Measurements from ENCODE around the gene HOXA2. TPM values are rescaled to one million over a fixed set of nuclear protein-coding genes. Genes with fewer than 3 reads are reported as not detected.

Gene HOXA2
- total and polyA plus RNA-seq, 2 of the 13 experiments (the other 11 are each of a cell fraction or from before 2014, with no cell fraction given), result 0.22 to 0.29 TPM

DNA sequence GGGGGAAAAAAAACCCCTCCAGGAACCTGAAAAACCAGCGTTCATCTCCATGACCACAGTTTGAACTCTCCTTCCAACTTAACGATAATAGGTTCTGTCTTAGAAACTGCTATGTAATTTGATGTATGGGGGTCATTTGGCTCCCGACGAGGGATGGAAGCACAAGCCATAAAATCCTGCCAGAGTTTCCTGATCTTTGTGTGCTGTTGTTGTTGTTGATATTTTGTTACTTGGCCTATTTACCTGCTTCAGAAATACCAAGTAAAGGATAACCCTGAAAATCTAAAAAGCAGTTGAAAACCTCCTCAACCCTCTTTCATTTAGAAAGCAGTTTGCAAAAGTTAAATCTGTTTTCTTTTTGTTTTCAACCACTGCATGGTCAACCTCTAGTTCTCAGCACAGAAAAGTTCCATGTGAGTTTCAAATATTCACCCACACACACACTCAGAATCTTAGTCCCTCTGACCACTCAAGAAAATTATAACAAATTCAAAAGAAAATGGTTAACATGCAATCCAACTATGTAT lies 9.3 kb upstream of the HOXA2 start:
- peaks cover 12% of the 10 kb centered on the region for H3K79me2 ChIP-seq (ENCODE audit: insufficient read depth, low read length)
- FAIRE-seq (no peak), DNase-seq (ENCODE audit: low spot score) (no peak), ATAC-seq (no peak)
- H3K27ac ChIP-seq (ENCODE audit: extremely low read length, insufficient read depth, low read length), result no peak overlapping the region
- no peak overlapping the region for H3K9ac ChIP-seq (ENCODE audit: insufficient read depth, low read depth, low read length)
- whole genome bisulfite sequencing (ENCODE audit: low lambda C conversion rate), result 95% methylated on average over 4 of the region's 4 CpGs
- peaks cover 2 to 12% of the 10 kb centered on the region in 2 experiments; a peak in 2 of 5 replicates for H3K36me3 ChIP-seq (replicated peaks in 1 of 2; ENCODE audit: control insufficient read depth in 1 of 2, insufficient read depth in 2 of 2, low read length in 2 of 2)
- no peak for TF ChIP-seq NFIC (IDR thresholded peaks at IDR 0.05; ENCODE audit: low read length)
- no peak for TF ChIP-seq ZBTB1 (CRISPR knock-in tag; IDR thresholded peaks at IDR 0.05; ENCODE audit: borderline replicate concordance)
- H3K4me1 ChIP-seq (ENCODE audit: insufficient read depth, low read length), result peaks cover 12% of the 10 kb centered on the region; the same call in 1 of the 2 replicates
- no peak overlapping the region for H3K4me3 ChIP-seq (replicated peaks in 1 of 3; ENCODE audit: insufficient read depth in 1 of 3, low read depth in 2 of 3, low read length in 3 of 3)
- no peak overlapping the region for H3K4me2 ChIP-seq (ENCODE audit: low read depth, low read length)
- H3K27me3 ChIP-seq (ENCODE audit: control insufficient read depth in 1 of 2, insufficient read depth in 2 of 2, low read length in 2 of 2), result no peaks in the 10 kb centered on the region
- intact Hi-C loops (cut with micrococcal nuclease; ENCODE audit: unreplicated experiment), result no loop called here
- ChIA-PET CTCF (ENCODE audit: low intra/inter-chr PET ratio, low total read pairs) (no interaction called here), POLR2A (interaction anchor here (3.8 kb wide), 1 partner anchor 9 kb away, joined by 55 read pairs; no protein-coding TSS in a partner anchor)
- in situ Hi-C loops (cut with HindIII; ENCODE audit: extremely low pct_ligation_motif_present, low pct_unique_long_range_greater_than_20kb), result no loop called here
- peaks cover 5% of the 10 kb centered on the region; the same call in 1 of the 2 replicates for H4K20me1 ChIP-seq (ENCODE audit: insufficient read depth, low read length)
- no peaks in the 10 kb centered on the region for H3K9me3 ChIP-seq (ENCODE audit: low read length)
- no peak overlapping the region for H2AFZ ChIP-seq (ENCODE audit: low read length)
- BruUV-seq (replicated peaks), result TSS peak; percentile 16

DNA sequence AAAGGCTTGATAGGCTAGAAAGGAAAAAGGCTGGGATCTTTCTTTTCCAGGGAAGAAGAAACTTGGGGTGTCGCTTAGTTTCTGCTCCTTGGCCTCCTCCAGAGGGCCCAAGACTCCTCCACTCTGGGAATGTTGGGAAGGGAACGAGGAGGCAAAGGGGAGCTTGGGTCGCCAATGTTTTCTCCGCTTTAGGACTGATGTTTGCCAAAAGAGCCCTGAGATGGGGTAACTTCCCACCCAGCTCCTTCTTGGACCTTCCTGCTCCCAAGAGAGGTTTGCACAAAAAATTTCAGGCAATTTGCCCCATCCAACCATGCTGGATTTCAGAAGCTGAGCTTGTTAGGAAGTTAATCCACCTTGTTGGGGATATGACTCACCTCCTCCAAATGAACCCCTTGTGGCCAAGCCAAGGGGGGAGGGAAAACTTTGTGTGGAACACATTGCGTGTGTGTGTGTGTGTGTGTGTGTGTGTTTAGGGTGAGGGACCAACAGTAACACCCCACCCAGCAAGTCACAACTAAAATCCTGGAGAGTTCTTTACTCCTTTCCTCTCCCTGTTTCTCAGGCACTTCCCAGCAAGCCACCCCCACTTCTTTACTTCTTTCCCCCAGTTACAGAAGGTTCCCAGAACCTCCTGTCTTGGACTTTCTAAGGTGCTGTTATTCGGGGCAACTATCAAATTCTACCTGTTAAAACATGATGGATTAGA lies 8.7 kb upstream of the HOXA2 start:
- Histone ChIP-seq H3K4me3 (replicated peaks in 1 of 3; ENCODE audit: insufficient read depth in 1 of 3, low read depth in 2 of 3, low read length in 3 of 3) (no peak overlapping the region), H3K9me3 (ENCODE audit: low read length) (no peaks in the 10 kb centered on the region), H3K9ac (ENCODE audit: insufficient read depth, low read depth, low read length) (no peak overlapping the region), H3K79me2 (ENCODE audit: insufficient read depth, low read length) (peaks cover 12% of the 10 kb centered on the region), H2AFZ (ENCODE audit: low read length) (no peak overlapping the region), H3K4me2 (ENCODE audit: low read depth, low read length) (no peak overlapping the region), H3K27ac (ENCODE audit: extremely low read length, insufficient read depth, low read length) (no peak overlapping the region), H3K36me3 (replicated peaks in 1 of 2; ENCODE audit: control insufficient read depth in 1 of 2, insufficient read depth in 2 of 2, low read length in 2 of 2) (peaks cover 2 to 9% of the 10 kb centered on the region in 2 experiments; a peak in 2 of 5 replicates), H3K4me1 (ENCODE audit: insufficient read depth, low read length) (peaks cover 12% of the 10 kb centered on the region; the same call in 1 of the 2 replicates), H4K20me1 (ENCODE audit: insufficient read depth, low read length) (peaks cover 5% of the 10 kb centered on the region; the same call in 1 of the 2 replicates), H3K27me3 (ENCODE audit: control insufficient read depth in 1 of 2, insufficient read depth in 2 of 2, low read length in 2 of 2) (no peaks in the 10 kb centered on the region)
- intact Hi-C loops (cut with micrococcal nuclease; ENCODE audit: unreplicated experiment), result no loop called here
- ATAC-seq (no peak), FAIRE-seq (no peak), DNase-seq (ENCODE audit: low spot score) (no peak)
- WGBS (ENCODE audit: low lambda C conversion rate), result 89% methylated on average over 6 of the region's 6 CpGs
- ChIA-PET CTCF (ENCODE audit: low intra/inter-chr PET ratio, low total read pairs) (no interaction called here), POLR2A (interaction anchor here (0.7 to 3.8 kb wide), 2 partner anchors 10 to 20 kb away, joined by 3 to 55 read pairs; partner anchors contain the start of gene HOXA4)
- in situ Hi-C loops (cut with HindIII; ENCODE audit: extremely low pct_ligation_motif_present, low pct_unique_long_range_greater_than_20kb), result no loop called here
- BruUV-seq (replicated peaks), result no TSS peak
- TF ChIP-seq ATM (IDR thresholded peaks at IDR 0.05; ENCODE audit: borderline replicate concordance), result no peak
- no peak for TF ChIP-seq ZNF780A (CRISPR knock-in tag; IDR thresholded peaks at IDR 0.05)
- TF ChIP-seq, protein P1, sequence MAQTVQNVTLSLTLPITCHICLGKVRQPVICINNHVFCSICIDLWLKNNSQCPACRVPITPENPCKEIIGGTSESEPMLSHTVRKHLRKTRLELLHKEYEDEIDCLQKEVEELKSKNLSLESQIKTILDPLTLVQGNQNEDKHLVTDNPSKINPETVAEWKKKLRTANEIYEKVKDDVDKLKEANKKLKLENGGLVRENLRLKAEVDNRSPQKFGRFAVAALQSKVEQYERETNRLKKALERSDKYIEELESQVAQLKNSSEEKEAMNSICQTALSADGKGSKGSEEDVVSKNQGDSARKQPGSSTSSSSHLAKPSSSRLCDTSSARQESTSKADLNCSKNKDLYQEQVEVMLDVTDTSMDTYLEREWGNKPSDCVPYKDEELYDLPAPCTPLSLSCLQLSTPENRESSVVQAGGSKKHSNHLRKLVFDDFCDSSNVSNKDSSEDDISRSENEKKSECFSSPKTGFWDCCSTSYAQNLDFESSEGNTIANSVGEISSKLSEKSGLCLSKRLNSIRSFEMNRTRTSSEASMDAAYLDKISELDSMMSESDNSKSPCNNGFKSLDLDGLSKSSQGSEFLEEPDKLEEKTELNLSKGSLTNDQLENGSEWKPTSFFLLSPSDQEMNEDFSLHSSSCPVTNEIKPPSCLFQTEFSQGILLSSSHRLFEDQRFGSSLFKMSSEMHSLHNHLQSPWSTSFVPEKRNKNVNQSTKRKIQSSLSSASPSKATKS (CRISPR knock-in tag; IDR thresholded peaks at IDR 0.05), result no peak
- no peak for TF ChIP-seq KDM6A (CRISPR knock-in tag; IDR thresholded peaks at IDR 0.05; ENCODE audit: low read depth)
- TF ChIP-seq DNMT1 (CRISPR knock-in tag; IDR thresholded peaks at IDR 0.05), result no peak
- TF ChIP-seq ZNF724P (CRISPR knock-in tag; IDR thresholded peaks at IDR 0.05; ENCODE audit: borderline replicate concordance), result no peak
- TF ChIP-seq MEIS2 (CRISPR knock-in tag; IDR thresholded peaks at IDR 0.05), result no peak
- no peak for TF ChIP-seq ZIK1 (CRISPR knock-in tag; IDR thresholded peaks at IDR 0.05; ENCODE audit: borderline replicate concordance, low read depth)
- no peak for TF ChIP-seq ZNF569 (CRISPR knock-in tag; IDR thresholded peaks at IDR 0.05; ENCODE audit: borderline replicate concordance)
- TF ChIP-seq SOX6 (IDR thresholded peaks at IDR 0.05), result no peak
- no peak for TF ChIP-seq SOX6 (CRISPR knock-in tag; IDR thresholded peaks at IDR 0.05)
- TF ChIP-seq ZNF557 (CRISPR knock-in tag; IDR thresholded peaks at IDR 0.05), result no peak
- TF ChIP-seq, protein P2, sequence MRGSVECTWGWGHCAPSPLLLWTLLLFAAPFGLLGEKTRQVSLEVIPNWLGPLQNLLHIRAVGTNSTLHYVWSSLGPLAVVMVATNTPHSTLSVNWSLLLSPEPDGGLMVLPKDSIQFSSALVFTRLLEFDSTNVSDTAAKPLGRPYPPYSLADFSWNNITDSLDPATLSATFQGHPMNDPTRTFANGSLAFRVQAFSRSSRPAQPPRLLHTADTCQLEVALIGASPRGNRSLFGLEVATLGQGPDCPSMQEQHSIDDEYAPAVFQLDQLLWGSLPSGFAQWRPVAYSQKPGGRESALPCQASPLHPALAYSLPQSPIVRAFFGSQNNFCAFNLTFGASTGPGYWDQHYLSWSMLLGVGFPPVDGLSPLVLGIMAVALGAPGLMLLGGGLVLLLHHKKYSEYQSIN (CRISPR knock-in tag; IDR thresholded peaks at IDR 0.05; ENCODE audit: borderline replicate concordance), result no peak
- no peak for TF ChIP-seq SIN3B (IDR thresholded peaks at IDR 0.05; ENCODE audit: low read length)

Data from HepG2 (cell line).